HepG2 (cell line): ENCODE data around the gene RNF125.

ENCODE experiments used
- CBFB ChIP-seq: sonication (generic); formaldehyde crosslinking; IDR thresholded peaks from 2 replicates; pipeline ENCODE4 v1.4.0; 2020; ENCODE audit warnings: missing genetic modification reagents
- CEBPB ChIP-seq: IDR thresholded peaks from 2 replicates; pipeline ENCODE4 v1.6.1; 2011; ENCODE audit warnings: low read depth, low read length, improper control_type of control experiment, borderline replicate concordance
- EZH2 ChIP-seq: conservative IDR thresholded peaks from 2 replicates; pipeline ENCODE4 v1.6.1; 2012; ENCODE audit warnings: mild to moderate bottlenecking, low read depth, low read length, moderate library complexity
- FOSL1 ChIP-seq: sonication (generic); formaldehyde crosslinking; IDR thresholded peaks from 2 replicates; pipeline ENCODE4 v1.9.0; 2021; ENCODE audit warnings: missing genetic modification reagents, borderline replicate concordance
- MEF2D ChIP-seq: sonication (generic); formaldehyde crosslinking; IDR thresholded peaks from 2 replicates; pipeline ENCODE4 v1.5.1; 2020; ENCODE audit warnings: mild to moderate bottlenecking, missing genetic modification reagents
- RAD21 ChIP-seq: fragments of 450-650 bp; formaldehyde crosslinking; IDR thresholded peaks from 2 replicates; pipeline ENCODE4 v1.5.0; 2020; ENCODE audit warnings: mild to moderate bottlenecking
- ZNF274 ChIP-seq: sonication (generic); formaldehyde crosslinking; IDR thresholded peaks from 2 replicates; pipeline ENCODE4 v1.5.1; 2020; ENCODE audit warnings: mild to moderate bottlenecking, missing genetic modification reagents
- ZNF3 ChIP-seq: IDR thresholded peaks from 2 replicates; pipeline ENCODE4 v1.7.0; 2017; ENCODE audit warnings: inconsistent platforms
- TF ChIP-seq, protein P1 (sequence below): sonication (generic); formaldehyde crosslinking; IDR thresholded peaks from 2 replicates; pipeline ENCODE4 v1.5.0; 2020; ENCODE audit warnings: mild to moderate bottlenecking, missing genetic modification reagents, moderate library complexity
- TF ChIP-seq, protein P2 (sequence below): sonication (generic); formaldehyde crosslinking; IDR thresholded peaks from 2 replicates; pipeline ENCODE4 v1.4.0; 2020; ENCODE audit warnings: mild to moderate bottlenecking, missing genetic modification reagents
- TF ChIP-seq, protein P3 (sequence below): sonication (generic); formaldehyde crosslinking; IDR thresholded peaks from 2 replicates; pipeline ENCODE4 v1.4.0; 2020; ENCODE audit warnings: missing genetic modification reagents, mild to moderate bottlenecking, borderline replicate concordance
- TF ChIP-seq, protein P4 (sequence below): IDR thresholded peaks from 2 replicates; pipeline ENCODE4 v1.6.1; 2016; ENCODE audit warnings: missing compliant biosample characterization, missing genetic modification reagents, borderline replicate concordance
- TF ChIP-seq, protein P5 (sequence below): sonication (generic); formaldehyde crosslinking; IDR thresholded peaks from 2 replicates; pipeline ENCODE4 v1.5.1; 2020; ENCODE audit warnings: missing genetic modification reagents, mild to moderate bottlenecking, borderline replicate concordance

DNA sequence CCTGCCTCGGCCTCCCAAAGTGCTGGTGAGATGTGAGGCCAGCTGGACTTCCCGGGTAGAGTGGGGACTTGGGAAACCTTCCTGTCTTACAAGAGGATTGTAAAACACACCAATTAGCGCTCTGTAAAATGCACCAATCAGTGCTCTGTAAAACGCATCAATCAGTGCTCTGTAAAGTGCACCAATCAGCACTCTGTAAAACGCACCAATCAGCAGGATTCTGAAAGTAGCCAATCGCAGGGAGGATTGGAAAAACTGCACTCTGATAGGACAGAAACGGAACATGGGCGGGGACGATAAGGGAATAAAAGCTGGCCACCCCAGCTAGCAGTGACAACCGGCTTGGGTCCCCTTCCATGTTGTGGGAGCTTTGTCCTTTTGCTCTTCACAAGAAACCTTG, 19.0 kb downstream of the RNF125 start:
- TF ChIP-seq CEBPB (no peak), CBFB (no peak), RAD21 (no peak), MEF2D (CRISPR knock-in tag) (no peak), EZH2 (no peak), ZNF3 (CRISPR knock-in tag) (no peak), ZNF274 (no peak), FOSL1 (CRISPR knock-in tag) (no peak)
- TF ChIP-seq, protein P1, sequence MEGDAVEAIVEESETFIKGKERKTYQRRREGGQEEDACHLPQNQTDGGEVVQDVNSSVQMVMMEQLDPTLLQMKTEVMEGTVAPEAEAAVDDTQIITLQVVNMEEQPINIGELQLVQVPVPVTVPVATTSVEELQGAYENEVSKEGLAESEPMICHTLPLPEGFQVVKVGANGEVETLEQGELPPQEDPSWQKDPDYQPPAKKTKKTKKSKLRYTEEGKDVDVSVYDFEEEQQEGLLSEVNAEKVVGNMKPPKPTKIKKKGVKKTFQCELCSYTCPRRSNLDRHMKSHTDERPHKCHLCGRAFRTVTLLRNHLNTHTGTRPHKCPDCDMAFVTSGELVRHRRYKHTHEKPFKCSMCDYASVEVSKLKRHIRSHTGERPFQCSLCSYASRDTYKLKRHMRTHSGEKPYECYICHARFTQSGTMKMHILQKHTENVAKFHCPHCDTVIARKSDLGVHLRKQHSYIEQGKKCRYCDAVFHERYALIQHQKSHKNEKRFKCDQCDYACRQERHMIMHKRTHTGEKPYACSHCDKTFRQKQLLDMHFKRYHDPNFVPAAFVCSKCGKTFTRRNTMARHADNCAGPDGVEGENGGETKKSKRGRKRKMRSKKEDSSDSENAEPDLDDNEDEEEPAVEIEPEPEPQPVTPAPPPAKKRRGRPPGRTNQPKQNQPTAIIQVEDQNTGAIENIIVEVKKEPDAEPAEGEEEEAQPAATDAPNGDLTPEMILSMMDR (CRISPR knock-in tag) = no peak
- TF ChIP-seq, protein P2, sequence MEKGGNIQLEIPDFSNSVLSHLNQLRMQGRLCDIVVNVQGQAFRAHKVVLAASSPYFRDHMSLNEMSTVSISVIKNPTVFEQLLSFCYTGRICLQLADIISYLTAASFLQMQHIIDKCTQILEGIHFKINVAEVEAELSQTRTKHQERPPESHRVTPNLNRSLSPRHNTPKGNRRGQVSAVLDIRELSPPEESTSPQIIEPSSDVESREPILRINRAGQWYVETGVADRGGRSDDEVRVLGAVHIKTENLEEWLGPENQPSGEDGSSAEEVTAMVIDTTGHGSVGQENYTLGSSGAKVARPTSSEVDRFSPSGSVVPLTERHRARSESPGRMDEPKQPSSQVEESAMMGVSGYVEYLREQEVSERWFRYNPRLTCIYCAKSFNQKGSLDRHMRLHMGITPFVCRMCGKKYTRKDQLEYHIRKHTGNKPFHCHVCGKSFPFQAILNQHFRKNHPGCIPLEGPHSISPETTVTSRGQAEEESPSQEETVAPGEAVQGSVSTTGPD (CRISPR knock-in tag) = no peak
- TF ChIP-seq, protein P3, sequence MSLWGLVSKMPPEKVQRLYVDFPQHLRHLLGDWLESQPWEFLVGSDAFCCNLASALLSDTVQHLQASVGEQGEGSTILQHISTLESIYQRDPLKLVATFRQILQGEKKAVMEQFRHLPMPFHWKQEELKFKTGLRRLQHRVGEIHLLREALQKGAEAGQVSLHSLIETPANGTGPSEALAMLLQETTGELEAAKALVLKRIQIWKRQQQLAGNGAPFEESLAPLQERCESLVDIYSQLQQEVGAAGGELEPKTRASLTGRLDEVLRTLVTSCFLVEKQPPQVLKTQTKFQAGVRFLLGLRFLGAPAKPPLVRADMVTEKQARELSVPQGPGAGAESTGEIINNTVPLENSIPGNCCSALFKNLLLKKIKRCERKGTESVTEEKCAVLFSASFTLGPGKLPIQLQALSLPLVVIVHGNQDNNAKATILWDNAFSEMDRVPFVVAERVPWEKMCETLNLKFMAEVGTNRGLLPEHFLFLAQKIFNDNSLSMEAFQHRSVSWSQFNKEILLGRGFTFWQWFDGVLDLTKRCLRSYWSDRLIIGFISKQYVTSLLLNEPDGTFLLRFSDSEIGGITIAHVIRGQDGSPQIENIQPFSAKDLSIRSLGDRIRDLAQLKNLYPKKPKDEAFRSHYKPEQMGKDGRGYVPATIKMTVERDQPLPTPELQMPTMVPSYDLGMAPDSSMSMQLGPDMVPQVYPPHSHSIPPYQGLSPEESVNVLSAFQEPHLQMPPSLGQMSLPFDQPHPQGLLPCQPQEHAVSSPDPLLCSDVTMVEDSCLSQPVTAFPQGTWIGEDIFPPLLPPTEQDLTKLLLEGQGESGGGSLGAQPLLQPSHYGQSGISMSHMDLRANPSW (CRISPR knock-in tag) = no peak
- TF ChIP-seq, protein P4, sequence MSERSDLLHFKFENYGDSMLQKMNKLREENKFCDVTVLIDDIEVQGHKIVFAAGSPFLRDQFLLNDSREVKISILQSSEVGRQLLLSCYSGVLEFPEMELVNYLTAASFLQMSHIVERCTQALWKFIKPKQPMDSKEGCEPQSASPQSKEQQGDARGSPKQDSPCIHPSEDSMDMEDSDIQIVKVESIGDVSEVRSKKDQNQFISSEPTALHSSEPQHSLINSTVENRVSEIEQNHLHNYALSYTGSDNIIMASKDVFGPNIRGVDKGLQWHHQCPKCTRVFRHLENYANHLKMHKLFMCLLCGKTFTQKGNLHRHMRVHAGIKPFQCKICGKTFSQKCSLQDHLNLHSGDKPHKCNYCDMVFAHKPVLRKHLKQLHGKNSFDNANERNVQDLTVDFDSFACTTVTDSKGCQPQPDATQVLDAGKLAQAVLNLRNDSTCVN (CRISPR knock-in tag) = no peak
- TF ChIP-seq, protein P5, sequence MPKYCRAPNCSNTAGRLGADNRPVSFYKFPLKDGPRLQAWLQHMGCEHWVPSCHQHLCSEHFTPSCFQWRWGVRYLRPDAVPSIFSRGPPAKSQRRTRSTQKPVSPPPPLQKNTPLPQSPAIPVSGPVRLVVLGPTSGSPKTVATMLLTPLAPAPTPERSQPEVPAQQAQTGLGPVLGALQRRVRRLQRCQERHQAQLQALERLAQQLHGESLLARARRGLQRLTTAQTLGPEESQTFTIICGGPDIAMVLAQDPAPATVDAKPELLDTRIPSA (CRISPR knock-in tag) = no peak
